ENCODE results near the gene UACA. TPM values are rescaled to one million over a fixed set of nuclear protein-coding genes. Genes with fewer than 3 reads are reported as not detected.

Gene UACA
- total RNA-seq, 1 donor: 2.5 TPM

GRCh38 chr15:70792171-70792573 lies 28.8 kb upstream of the UACA start:
- Histone ChIP-seq H3K4me3 (ENCODE audit: low read length) (no peak overlapping the region), H3K27me3 (ENCODE audit: insufficient read depth, low read length) (no peaks in the 10 kb centered on the region), H3K4me1 (ENCODE audit: insufficient read depth, low read length) (no peaks in the 10 kb centered on the region), H3K9me3 (ENCODE audit: low read depth, low read length) (no peaks in the 10 kb centered on the region)

GRCh38 chr15:70791259-70791658 lies 27.9 kb upstream of the UACA start:
- H3K4me3 ChIP-seq (ENCODE audit: low read length): no peak overlapping the region
- H3K27me3 ChIP-seq (ENCODE audit: insufficient read depth, low read length): no peaks in the 10 kb centered on the region
- no peaks in the 10 kb centered on the region for H3K4me1 ChIP-seq (ENCODE audit: insufficient read depth, low read length)
- H3K9me3 ChIP-seq (ENCODE audit: low read depth, low read length): no peaks in the 10 kb centered on the region

- Histone ChIP-seq H3K4me1 (ENCODE audit: insufficient read depth, low read length) (no peaks in the 10 kb centered on the region), H3K4me3 (ENCODE audit: low read length) (no peak overlapping the region), H3K9me3 (ENCODE audit: low read depth, low read length) (no peaks in the 10 kb centered on the region), H3K27me3 (ENCODE audit: insufficient read depth, low read length) (no peaks in the 10 kb centered on the region)
These were observed 25.9 kb upstream of the UACA start for GRCh38 chr15:70789213-70789612.

GRCh38 chr15:70788114-70789049 lies 25.0 kb upstream of the UACA start:
- Histone ChIP-seq H3K9me3 (ENCODE audit: low read depth, low read length) (no peaks in the 10 kb centered on the region), H3K4me3 (ENCODE audit: low read length) (no peak overlapping the region), H3K27me3 (ENCODE audit: insufficient read depth, low read length) (no peaks in the 10 kb centered on the region), H3K4me1 (ENCODE audit: insufficient read depth, low read length) (no peaks in the 10 kb centered on the region)

- Histone ChIP-seq H3K27me3 (ENCODE audit: insufficient read depth, low read length) (peaks cover 2% of the 10 kb centered on the region), H3K4me1 (ENCODE audit: insufficient read depth, low read length) (no peaks in the 10 kb centered on the region), H3K4me3 (ENCODE audit: low read length) (no peak overlapping the region), H3K9me3 (ENCODE audit: low read depth, low read length) (no peaks in the 10 kb centered on the region)
These were observed 23.6 kb upstream of the UACA start for GRCh38 chr15:70786996-70787395.

- H3K27me3 ChIP-seq (ENCODE audit: insufficient read depth, low read length): peaks cover 2% of the 10 kb centered on the region
- H3K9me3 ChIP-seq (ENCODE audit: low read depth, low read length): no peaks in the 10 kb centered on the region
These were observed 20.3 kb upstream of the UACA start for GRCh38 chr15:70783610-70784022.

GRCh38 chr15:70783041-70783440 lies 19.7 kb upstream of the UACA start:
- Histone ChIP-seq H3K4me3 (ENCODE audit: low read length) (no peak overlapping the region), H3K4me1 (ENCODE audit: insufficient read depth, low read length) (peaks cover 3% of the 10 kb centered on the region), H3K27me3 (ENCODE audit: insufficient read depth, low read length) (peaks cover 2% of the 10 kb centered on the region), H3K9me3 (ENCODE audit: low read depth, low read length) (no peaks in the 10 kb centered on the region)

More at GRCh38 chr15:70783610-70784022, 20.3 kb upstream of the UACA start:
- H3K4me1 ChIP-seq (ENCODE audit: insufficient read depth, low read length): no peaks in the 10 kb centered on the region
- no peak overlapping the region for H3K4me3 ChIP-seq (ENCODE audit: low read length)

- Histone ChIP-seq H3K4me3 (ENCODE audit: low read length) (no peak overlapping the region), H3K9me3 (ENCODE audit: low read depth, low read length) (no peaks in the 10 kb centered on the region), H3K4me1 (ENCODE audit: insufficient read depth, low read length) (peaks cover 11% of the 10 kb centered on the region), H3K27me3 (ENCODE audit: insufficient read depth, low read length) (peaks cover 2% of the 10 kb centered on the region)
These were observed 17.9 kb upstream of the UACA start for GRCh38 chr15:70781236-70781635.

GRCh38 chr15:70778258-70779076 lies 15.1 kb upstream of the UACA start:
- no peaks in the 10 kb centered on the region for H3K9me3 ChIP-seq (ENCODE audit: low read depth, low read length)
- peaks cover 11% of the 10 kb centered on the region for H3K4me1 ChIP-seq (ENCODE audit: insufficient read depth, low read length)
- peaks cover 2% of the 10 kb centered on the region for H3K27me3 ChIP-seq (ENCODE audit: insufficient read depth, low read length)
- H3K4me3 ChIP-seq (ENCODE audit: low read length): no peak overlapping the region

GRCh38 chr15:70777170-70777926 lies 14.0 kb upstream of the UACA start:
- no peaks in the 10 kb centered on the region for H3K27me3 ChIP-seq (ENCODE audit: insufficient read depth, low read length)
- H3K4me3 ChIP-seq (ENCODE audit: low read length): no peak overlapping the region
- H3K4me1 ChIP-seq (ENCODE audit: insufficient read depth, low read length): peaks cover 11% of the 10 kb centered on the region
- H3K9me3 ChIP-seq (ENCODE audit: low read depth, low read length): no peaks in the 10 kb centered on the region

GRCh38 chr15:70775160-70775559 lies 11.8 kb upstream of the UACA start:
- H3K27me3 ChIP-seq (ENCODE audit: insufficient read depth, low read length): no peaks in the 10 kb centered on the region
- H3K4me1 ChIP-seq (ENCODE audit: insufficient read depth, low read length): peaks cover 11% of the 10 kb centered on the region
- H3K4me3 ChIP-seq (ENCODE audit: low read length): no peak overlapping the region
- no peaks in the 10 kb centered on the region for H3K9me3 ChIP-seq (ENCODE audit: low read depth, low read length)

- peaks cover 12% of the 10 kb centered on the region for H3K4me1 ChIP-seq (ENCODE audit: insufficient read depth, low read length)
- H3K9me3 ChIP-seq (ENCODE audit: low read depth, low read length): no peaks in the 10 kb centered on the region
- H3K4me3 ChIP-seq (ENCODE audit: low read length): no peak overlapping the region
- H3K27me3 ChIP-seq (ENCODE audit: insufficient read depth, low read length): no peaks in the 10 kb centered on the region
These were observed 9.0 kb upstream of the UACA start for GRCh38 chr15:70772402-70772801.

GRCh38 chr15:70770863-70771262 lies 7.5 kb upstream of the UACA start:
- H3K4me1 ChIP-seq (ENCODE audit: insufficient read depth, low read length): peaks cover 12% of the 10 kb centered on the region
- H3K9me3 ChIP-seq (ENCODE audit: low read depth, low read length): no peaks in the 10 kb centered on the region
- H3K4me3 ChIP-seq (ENCODE audit: low read length): no peak overlapping the region
- peaks cover 2% of the 10 kb centered on the region for H3K27me3 ChIP-seq (ENCODE audit: insufficient read depth, low read length)

- Histone ChIP-seq H3K27me3 (ENCODE audit: insufficient read depth, low read length) (peaks cover 14% of the 10 kb centered on the region), H3K4me1 (ENCODE audit: insufficient read depth, low read length) (peaks cover 18% of the 10 kb centered on the region), H3K4me3 (ENCODE audit: low read length) (no peak overlapping the region), H3K9me3 (ENCODE audit: low read depth, low read length) (no peaks in the 10 kb centered on the region)
These were observed 5.0 kb upstream of the UACA start for GRCh38 chr15:70768257-70768883.
